ENCODE data around the gene SH2D6. TPM values are rescaled to one million over a fixed set of nuclear protein-coding genes. Genes with fewer than 3 reads are reported as not detected.

Gene SH2D6
- polyA plus RNA-seq, 2 of the 4 experiments (the other 2 are of a cell fraction): 1.4 to 1.8 TPM

GRCh38 chr2:85476624-85477023, 58.1 kb downstream of the SH2D6 start:
- ChIA-PET POLR2A (interaction anchor here (0.8 to 2.0 kb wide), 2 partner anchors 62 kb away, joined by 5 to 7 read pairs; partner anchors contain the start of gene MAT2A), CTCF (interaction anchor here (0.9 to 4.5 kb wide), 8 partner anchors 9 to 57 kb away, joined by 3 to 15 read pairs (median 5); no protein-coding TSS in a partner anchor)
- Histone ChIP-seq H3K4me1 (peaks cover 22% of the 10 kb centered on the region), H3K27ac (peak overlapping the region; percentile 23 to 53; a peak in 3 of 6 replicates), H3K4me2 (peak overlapping the region; percentile 22; the same call in 1 of the 3 replicates), H3K9me3 (no peaks in the 10 kb centered on the region), H3K4me3 (no peak overlapping the region)
- peak in 1 of 2 experiments; percentile 11; a peak in 1 of 6 replicates for ATAC-seq
- no peak for FAIRE-seq
- WGBS (ENCODE audit: missing lambda C conversion rate): 85% methylated on average over 1 of the region's 1 CpG
- DNase-seq (ENCODE audit: low read depth in 1 of 2, low spot score in 1 of 2): no peak
- TF ChIP-seq RFX5 (IDR thresholded peaks at IDR 0.05): no peak
- no peak for TF ChIP-seq JUN (IDR thresholded peaks at IDR 0.05)
- TF ChIP-seq POLR2A (IDR thresholded peaks at IDR 0.05; ENCODE audit: low read length): no peak
- TF ChIP-seq E2F6 (IDR thresholded peaks at IDR 0.05; ENCODE audit: borderline replicate concordance, low read depth): no peak
- TF ChIP-seq RNF2 (IDR thresholded peaks at IDR 0.05; ENCODE audit: borderline replicate concordance, low read depth): no peak
- no peak for TF ChIP-seq KDM5A (IDR thresholded peaks at IDR 0.05)
- TF ChIP-seq FOSB (CRISPR knock-in tag; IDR thresholded peaks at IDR 0.05): no peak
- TF ChIP-seq JUNB (IDR thresholded peaks at IDR 0.05): no peak
- no peak for TF ChIP-seq FOXS1 (CRISPR knock-in tag; IDR thresholded peaks at IDR 0.05)

GRCh38 chr2:85477884-85478283, 59.4 kb downstream of the SH2D6 start:
- 91% methylated on average over 2 of the region's 2 CpGs for WGBS (ENCODE audit: missing lambda C conversion rate)
- no peak overlapping the region for H3K4me2 ChIP-seq
- peak overlapping the region in 1 of 2 experiments; percentile 38; a peak in 2 of 6 replicates for H3K27ac ChIP-seq
- FAIRE-seq (no peak), ATAC-seq (no peak), DNase-seq (ENCODE audit: low read depth in 1 of 2, low spot score in 1 of 2) (no peak)
- H3K4me1 ChIP-seq: peaks cover 12% of the 10 kb centered on the region
- ChIA-PET CTCF (interaction anchor here (0.9 kb wide), 1 partner anchor 9 kb away, joined by 3 read pairs; no protein-coding TSS in a partner anchor), POLR2A (no interaction called here)
- no peaks in the 10 kb centered on the region for H3K9me3 ChIP-seq
- TF ChIP-seq POLR2AphosphoS2 (conservative IDR thresholded peaks at IDR 0.05; ENCODE audit: low read length): no peak
- TF ChIP-seq TFCP2L1 (CRISPR knock-in tag; IDR thresholded peaks at IDR 0.05): no peak
- TF ChIP-seq NPAS2 (CRISPR knock-in tag; IDR thresholded peaks at IDR 0.05; ENCODE audit: borderline replicate concordance): no peak
- no peak for TF ChIP-seq TP53 (CRISPR knock-in tag; IDR thresholded peaks at IDR 0.05)
- TF ChIP-seq CBX2 (IDR thresholded peaks at IDR 0.05; ENCODE audit: borderline replicate concordance, low read depth): no peak
- TF ChIP-seq ATOH8 (CRISPR knock-in tag; IDR thresholded peaks at IDR 0.05; ENCODE audit: low read depth): no peak
- no peak for TF ChIP-seq CBX8 (IDR thresholded peaks at IDR 0.05)
- TF ChIP-seq MAX (IDR thresholded peaks at IDR 0.05): no peak
- TF ChIP-seq FOSB (CRISPR knock-in tag; IDR thresholded peaks at IDR 0.05): no peak
- no peak for TF ChIP-seq KDM1A (IDR thresholded peaks at IDR 0.05; ENCODE audit: low read depth)
- TF ChIP-seq HMGXB4 (CRISPR knock-in tag; IDR thresholded peaks at IDR 0.05; ENCODE audit: borderline replicate concordance): no peak
- TF ChIP-seq CEBPB (IDR thresholded peaks at IDR 0.05): no peak
- no peak for TF ChIP-seq RCOR1 (IDR thresholded peaks at IDR 0.05; ENCODE audit: low read depth, low read length)
- no peak for TF ChIP-seq RNF2 (IDR thresholded peaks at IDR 0.05; ENCODE audit: borderline replicate concordance, low read depth)
- H3K4me3 ChIP-seq: no peak overlapping the region
